ENCODE results near the gene TMEM259.

Gene TMEM259

DNA sequence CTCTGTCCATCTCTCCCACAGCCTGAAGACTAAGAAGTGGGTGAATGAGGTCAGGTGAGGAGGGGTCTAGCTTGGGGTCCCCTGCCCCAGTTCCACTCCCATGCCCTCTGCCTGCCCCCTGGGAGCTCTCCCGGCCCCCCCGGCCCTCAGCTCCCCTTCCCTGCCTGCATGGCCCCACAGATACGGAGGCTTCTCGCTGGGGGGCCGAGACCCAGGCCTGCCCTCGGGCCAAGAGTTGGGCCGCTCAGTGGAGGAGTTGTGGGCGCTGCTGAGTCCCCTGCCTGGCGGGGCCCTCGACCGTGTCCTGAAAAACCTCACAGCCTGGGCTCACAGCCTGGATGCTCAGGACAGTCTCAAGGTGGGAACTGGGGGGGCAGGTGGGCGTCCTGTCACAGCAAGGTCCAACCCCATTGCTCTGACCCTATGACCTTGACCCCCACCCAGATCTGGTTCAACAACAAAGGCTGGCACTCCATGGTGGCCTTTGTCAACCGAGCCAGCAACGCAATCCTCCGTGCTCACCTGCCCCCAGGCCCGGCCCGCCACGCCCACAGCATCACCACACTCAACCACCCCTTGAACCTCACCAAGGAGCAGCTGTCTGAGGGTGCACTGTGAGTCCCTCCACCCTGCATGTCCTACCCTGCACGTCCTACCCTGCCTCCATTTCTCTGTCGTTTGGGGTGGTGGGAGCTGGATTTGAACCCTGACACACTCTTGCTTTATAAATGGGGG, 35.1 kb upstream of the TMEM259 start:
- no peak for DNase-seq (ENCODE audit: low read depth)
- TF ChIP-seq, protein P1, sequence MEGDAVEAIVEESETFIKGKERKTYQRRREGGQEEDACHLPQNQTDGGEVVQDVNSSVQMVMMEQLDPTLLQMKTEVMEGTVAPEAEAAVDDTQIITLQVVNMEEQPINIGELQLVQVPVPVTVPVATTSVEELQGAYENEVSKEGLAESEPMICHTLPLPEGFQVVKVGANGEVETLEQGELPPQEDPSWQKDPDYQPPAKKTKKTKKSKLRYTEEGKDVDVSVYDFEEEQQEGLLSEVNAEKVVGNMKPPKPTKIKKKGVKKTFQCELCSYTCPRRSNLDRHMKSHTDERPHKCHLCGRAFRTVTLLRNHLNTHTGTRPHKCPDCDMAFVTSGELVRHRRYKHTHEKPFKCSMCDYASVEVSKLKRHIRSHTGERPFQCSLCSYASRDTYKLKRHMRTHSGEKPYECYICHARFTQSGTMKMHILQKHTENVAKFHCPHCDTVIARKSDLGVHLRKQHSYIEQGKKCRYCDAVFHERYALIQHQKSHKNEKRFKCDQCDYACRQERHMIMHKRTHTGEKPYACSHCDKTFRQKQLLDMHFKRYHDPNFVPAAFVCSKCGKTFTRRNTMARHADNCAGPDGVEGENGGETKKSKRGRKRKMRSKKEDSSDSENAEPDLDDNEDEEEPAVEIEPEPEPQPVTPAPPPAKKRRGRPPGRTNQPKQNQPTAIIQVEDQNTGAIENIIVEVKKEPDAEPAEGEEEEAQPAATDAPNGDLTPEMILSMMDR (IDR thresholded peaks at IDR 0.05; ENCODE audit: insufficient read depth, low read depth, low read length, missing control alignments): no peak
- no peak overlapping the region for H3K4me3 ChIP-seq (ENCODE audit: low read length)

DNA sequence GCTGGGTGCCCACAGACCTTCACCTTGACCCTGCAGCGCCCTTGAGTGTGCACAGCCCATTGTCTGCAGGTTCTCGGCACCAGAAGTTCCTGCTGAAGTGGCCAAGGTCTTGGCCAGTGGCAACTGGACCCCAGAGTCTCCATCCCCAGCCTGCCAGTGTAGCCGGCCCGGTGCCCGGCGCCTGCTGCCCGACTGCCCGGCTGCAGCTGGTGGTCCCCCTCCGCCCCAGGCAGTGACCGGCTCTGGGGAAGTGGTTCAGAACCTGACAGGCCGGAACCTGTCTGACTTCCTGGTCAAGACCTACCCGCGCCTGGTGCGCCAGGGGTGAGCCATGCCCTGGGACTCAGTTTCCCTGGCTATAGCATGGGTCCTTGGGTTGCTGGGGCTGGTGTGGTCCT, 34.1 kb upstream of the TMEM259 start:
- no peak overlapping the region for H3K4me3 ChIP-seq (ENCODE audit: low read length)
- no peak for DNase-seq (ENCODE audit: low read depth)
- TF ChIP-seq, protein P1 (IDR thresholded peaks at IDR 0.05; ENCODE audit: insufficient read depth, low read depth, low read length, missing control alignments): no peak

DNA sequence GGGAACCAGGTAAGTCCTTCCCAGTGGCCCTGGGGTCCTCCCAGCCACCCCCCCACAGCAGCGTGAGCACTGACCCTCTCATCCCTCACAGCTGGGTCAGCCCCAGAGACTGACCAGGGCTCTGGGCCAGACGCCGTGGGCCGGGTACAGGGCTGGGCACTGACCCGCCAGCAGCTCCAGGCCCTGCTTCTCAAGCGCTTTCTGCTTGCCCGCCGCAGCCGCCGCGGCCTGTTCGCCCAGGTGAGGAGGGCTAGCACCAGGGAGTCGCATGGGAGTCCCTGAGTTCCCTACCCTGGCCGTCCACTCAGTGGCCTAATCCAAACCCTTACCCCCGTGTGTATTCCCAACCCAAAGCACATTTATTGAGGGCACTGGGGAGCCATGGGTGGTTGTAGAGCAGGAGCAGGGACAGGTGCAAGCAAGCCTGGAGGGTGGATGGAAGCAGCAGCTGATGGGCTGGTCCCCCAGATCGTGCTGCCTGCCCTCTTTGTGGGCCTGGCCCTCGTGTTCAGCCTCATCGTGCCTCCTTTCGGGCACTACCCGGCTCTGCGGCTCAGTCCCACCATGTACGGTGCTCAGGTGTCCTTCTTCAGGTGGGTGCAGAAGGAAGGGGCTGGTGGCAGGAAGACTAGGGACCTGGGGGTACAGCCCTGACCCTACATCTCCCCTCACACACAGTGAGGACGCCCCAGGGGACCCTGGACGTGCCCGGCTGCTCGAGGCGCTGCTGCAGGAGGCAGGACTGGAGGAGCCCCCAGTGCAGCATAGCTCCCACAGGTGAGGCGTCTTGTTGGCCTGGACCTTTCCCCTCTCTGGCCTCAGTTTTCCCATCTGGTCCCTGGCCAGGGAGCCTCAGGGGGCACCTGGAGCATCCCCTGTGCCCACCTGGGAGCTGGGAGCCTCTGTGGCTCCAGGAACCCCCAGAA, 33.4 kb upstream of the TMEM259 start:
- H3K4me3 ChIP-seq (ENCODE audit: low read length): no peak overlapping the region
- no peak for DNase-seq (ENCODE audit: low read depth)
- TF ChIP-seq, protein P1 (IDR thresholded peaks at IDR 0.05; ENCODE audit: insufficient read depth, low read depth, low read length, missing control alignments): no peak

DNA sequence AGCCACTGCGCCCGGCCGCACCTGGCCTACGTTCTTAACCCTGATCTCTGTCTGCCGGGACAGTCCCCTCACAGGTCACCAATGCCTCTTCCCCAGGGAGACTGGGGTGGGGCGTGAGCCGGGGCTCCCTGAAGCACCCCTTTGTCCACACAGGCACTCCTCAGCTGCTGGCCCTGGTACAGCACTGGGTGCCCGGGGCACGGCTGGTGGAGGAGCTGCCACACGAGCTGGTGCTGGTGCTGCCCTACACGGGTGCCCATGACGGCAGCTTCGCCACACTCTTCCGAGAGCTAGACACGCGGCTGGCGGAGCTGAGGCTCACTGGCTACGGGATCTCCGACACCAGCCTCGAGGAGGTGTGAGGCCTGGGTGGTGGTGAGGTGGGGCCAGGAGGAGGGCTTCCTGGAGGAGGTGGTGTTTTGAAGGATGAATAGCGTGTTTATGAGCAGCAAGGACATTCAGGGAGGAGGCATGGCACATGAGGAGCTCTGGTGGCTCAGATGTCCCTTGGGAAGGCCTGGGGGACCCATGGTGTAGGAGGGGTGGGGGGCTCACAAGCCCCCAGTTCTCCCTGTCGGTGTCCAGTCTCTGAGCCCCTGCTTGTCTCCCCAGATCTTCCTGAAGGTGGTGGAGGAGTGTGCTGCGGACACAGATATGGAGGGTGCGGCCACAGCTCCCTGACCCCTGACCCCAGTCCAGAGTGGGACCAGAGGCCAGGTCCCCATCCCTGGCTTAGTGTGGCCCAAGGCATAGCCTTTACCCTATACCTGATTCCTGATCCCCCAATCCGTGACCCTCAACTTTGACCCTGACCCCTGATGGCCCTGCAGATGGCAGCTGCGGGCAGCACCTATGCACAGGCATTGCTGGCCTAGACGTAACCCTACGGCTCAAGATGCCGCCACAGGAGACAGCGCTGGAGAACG, 32.5 kb upstream of the TMEM259 start:
- H3K4me3 ChIP-seq (ENCODE audit: low read length): no peak overlapping the region
- no peak for DNase-seq (ENCODE audit: low read depth)
- TF ChIP-seq, protein P1 (IDR thresholded peaks at IDR 0.05; ENCODE audit: insufficient read depth, low read depth, low read length, missing control alignments): no peak

DNA sequence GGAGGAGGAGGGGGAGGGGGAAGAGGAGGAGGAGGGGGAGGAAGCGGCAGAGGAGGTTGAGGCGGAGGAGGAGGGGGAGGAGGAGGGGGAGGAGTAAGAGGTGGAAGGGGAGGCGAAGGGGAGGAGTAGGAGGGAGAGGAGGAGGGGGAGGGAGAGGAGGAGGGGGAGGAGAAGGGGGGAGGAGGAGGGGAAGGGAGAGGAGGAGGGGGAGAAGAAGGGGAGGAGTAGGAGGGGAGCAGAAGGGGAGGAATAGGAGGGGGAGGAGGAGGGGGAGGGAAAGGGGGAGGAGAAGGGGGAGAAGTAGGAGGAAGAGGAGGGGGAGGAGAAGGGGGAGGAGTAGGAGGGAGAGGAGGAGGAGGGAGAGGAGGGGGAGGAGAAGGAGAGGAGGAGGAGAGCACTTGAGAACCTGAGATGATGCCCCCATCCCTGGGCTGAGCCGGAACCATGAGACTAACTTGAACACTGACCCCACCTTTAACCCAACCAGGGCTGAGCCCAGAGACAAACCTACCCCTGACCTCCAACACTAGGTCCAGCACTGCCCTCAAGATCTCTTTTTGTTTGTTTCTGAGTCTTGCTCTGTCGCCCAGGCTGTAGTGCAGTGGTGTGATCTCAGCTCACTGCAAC, 31.5 kb upstream of the TMEM259 start:
- no peak for DNase-seq (ENCODE audit: low read depth)
- H3K4me3 ChIP-seq (ENCODE audit: low read length): no peak overlapping the region
- TF ChIP-seq, protein P1 (IDR thresholded peaks at IDR 0.05; ENCODE audit: insufficient read depth, low read depth, low read length, missing control alignments): no peak

DNA sequence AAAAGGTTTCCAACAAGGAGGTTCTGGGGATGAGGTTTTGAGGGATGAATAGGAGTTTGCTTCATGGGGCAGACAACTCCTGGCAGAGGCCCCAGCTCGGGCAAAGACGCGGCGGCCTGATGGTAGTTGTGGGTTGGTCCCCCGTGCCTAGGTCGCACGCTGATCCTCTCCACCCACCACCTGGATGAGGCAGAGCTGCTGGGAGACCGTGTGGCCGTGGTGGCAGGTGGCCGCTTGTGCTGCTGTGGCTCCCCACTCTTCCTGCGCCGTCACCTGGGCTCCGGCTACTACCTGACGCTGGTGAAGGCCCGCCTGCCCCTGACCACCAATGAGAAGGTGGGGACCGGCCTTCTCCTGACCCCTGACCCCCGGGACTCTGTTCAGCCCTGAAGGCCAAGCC, 30.9 kb upstream of the TMEM259 start:
- DNase-seq (ENCODE audit: low read depth): no peak
- TF ChIP-seq, protein P1 (IDR thresholded peaks at IDR 0.05; ENCODE audit: insufficient read depth, low read depth, low read length, missing control alignments): no peak
- H3K4me3 ChIP-seq (ENCODE audit: low read length): no peak overlapping the region
